GM12875 (cell line): ENCODE results near the gene ABCA2.

ENCODE experiments used
- H3K4me3 ChIP-seq: one replicate; pipeline ENCODE4 v1.5.1; 2011; ENCODE audit warnings: low read depth, low read length, control low read depth
- TF ChIP-seq, protein P1 (sequence below): IDR thresholded peaks from 2 replicates; pipeline ENCODE4 v1.5.1; 2011; ENCODE audit warnings: low read depth, mild to moderate bottlenecking, control low read depth, inconsistent platforms, low read length, moderate library complexity, borderline replicate concordance; ENCODE audit not compliant: insufficient read depth

The ABCA2 gene

DNA sequence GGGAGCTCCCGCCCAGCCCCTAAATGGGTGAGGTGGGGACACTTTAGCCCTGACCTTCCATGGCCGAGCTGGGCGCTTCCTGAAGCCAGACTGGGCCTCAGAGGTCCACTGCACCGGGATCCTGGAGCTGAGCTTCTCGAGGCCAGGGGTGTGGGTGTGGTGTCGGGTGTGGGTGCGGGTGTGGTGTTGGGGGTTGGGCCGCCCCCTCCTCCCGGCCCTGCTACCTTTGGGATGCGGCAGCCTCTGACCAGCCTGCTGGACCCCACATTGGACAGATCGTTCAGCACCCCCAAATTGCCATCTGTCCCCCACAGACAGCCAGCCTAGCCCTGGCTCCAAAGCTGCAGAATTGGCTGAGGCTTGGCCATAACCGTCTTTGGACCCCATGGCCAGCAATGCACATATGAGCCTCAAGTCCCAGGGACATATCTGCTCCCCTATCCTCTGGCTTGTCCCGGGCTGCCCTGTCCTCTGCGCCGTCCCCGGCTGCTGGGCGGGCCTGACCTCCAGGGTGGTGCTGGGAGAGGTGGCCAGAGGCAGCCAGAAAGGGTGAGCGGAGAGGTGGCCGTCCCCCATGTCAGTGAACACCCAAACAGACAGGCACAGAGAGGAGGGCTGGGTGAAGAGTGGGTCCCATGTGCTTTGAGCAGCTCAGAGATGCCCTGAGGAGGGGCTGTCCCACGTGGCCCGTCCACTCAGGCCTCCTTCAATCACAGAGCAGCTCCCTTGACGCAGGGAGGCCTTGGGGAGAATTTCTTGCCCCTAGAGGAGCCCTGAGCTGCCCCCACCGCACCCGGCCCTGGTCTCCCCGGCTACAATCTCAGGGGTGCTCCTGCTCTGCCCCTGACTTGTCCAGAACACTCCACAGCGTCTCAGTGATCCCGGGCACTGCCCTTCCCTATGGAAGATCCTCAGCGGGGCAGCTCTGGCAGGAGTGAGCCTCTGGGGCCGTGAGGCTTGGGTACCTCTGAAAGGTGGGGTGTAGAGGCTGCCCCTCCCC, 54.1 kb downstream of the ABCA2 start:
- H3K4me3 ChIP-seq, result no peak overlapping the region

DNA sequence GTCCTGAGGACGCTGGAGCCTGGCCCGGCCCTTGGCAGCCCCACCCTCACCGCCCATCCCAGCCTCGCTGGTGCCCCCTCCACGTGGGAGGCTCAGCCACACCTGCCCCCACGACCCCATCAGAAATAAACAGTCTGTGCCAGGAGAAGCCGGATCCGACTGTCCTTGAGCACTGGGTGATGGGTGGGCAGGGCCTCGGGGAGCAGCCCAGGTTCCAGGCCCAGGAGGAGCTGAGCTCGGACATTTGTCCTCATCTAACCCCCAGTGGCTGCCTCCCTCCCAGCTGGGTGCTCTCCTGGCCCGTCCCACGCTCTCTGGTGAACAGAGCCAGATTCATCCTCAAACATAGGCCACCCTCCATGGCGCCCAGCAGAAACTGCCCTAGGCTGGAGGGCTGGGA, 55.3 kb downstream of the ABCA2 start:
- no peak overlapping the region for H3K4me3 ChIP-seq
- TF ChIP-seq, protein P1, sequence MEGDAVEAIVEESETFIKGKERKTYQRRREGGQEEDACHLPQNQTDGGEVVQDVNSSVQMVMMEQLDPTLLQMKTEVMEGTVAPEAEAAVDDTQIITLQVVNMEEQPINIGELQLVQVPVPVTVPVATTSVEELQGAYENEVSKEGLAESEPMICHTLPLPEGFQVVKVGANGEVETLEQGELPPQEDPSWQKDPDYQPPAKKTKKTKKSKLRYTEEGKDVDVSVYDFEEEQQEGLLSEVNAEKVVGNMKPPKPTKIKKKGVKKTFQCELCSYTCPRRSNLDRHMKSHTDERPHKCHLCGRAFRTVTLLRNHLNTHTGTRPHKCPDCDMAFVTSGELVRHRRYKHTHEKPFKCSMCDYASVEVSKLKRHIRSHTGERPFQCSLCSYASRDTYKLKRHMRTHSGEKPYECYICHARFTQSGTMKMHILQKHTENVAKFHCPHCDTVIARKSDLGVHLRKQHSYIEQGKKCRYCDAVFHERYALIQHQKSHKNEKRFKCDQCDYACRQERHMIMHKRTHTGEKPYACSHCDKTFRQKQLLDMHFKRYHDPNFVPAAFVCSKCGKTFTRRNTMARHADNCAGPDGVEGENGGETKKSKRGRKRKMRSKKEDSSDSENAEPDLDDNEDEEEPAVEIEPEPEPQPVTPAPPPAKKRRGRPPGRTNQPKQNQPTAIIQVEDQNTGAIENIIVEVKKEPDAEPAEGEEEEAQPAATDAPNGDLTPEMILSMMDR, result no peak

More for the DNA sequence above, 54.1 kb downstream of the ABCA2 start:
- TF ChIP-seq, protein P1, result no peak

DNA sequence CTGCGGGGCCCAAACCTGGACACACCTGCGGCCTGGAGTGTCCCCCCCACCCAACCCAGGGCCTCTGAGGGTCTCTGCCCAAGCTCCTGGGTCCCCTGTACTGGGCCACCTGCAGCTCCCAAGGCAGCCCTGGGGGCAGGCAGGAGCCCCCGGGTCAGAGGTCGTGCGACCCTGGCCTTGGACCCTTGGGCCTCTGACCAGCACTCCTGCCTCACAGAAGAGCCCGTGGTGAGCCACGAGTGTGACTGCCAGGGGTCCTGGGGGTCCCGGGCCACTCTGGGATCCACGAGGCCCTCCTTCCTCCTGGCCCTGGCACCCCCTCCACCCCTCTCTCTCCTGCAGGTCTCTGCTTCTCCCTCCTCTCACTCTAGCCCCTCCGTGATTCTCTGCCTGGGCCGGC, 55.7 kb downstream of the ABCA2 start:
- no peak overlapping the region for H3K4me3 ChIP-seq
- TF ChIP-seq, protein P1, result no peak

DNA sequence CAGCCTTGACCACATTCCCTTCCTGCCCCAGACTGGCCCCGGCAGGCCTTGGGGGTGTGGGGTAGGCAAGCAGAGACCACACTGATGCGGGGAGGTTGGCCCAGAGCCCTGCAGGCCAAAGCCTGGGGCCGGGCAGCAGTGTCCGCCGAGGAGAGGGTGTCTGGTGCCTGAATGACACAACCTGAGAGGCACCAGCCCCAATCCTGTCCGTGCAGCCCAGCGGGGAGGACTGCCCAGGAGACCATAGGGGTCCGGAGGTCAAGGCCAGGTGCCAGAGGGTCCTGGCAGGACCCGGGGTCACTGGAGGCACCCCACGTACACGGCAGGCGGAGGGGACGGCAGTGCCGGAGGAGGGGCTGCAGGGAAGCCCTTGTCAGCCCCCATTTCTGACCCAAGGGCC, 56.3 kb downstream of the ABCA2 start:
- TF ChIP-seq, protein P1, result no peak
- no peak overlapping the region for H3K4me3 ChIP-seq

DNA sequence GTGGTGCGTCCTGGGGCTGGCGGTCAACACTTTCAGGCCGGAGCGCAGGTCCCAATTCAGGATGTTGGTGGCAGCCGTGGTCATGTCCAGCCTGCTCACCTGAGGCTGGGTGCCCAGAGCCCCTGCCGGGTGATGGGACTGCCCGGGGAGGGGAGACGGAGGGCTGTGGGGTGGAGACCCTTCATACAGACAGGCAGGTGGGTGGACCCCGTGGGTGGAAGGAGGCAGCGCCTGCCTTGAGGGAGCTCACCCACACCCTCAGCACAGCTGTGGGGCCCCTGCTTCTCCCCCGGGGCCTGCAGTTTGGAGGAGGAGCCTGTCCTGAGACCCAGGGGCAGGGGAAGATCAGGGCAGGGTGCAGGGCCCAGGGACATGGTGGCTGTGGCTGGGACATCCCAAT, 57.7 kb downstream of the ABCA2 start:
- TF ChIP-seq, protein P1, result no peak

DNA sequence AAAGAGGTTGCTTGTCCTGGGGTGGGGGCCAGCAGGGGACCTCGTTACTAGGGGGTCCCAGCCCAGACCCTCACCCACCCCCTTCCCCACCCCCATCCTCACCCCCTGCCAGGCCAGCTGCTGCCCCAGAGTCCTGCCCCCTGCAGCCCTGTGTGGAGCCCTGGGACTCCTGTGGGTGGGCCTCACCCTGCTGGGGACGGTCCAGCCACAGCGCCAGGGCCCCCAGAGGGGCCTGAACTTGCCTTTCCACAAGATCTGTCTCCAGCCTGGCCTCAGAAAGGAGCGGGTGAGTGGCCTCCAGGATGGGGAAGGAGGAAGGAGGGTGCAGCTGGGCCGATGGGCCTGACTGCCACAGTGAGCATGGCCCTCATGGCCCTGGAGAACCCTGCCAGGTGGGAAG, 58.3 kb downstream of the ABCA2 start:
- no peak overlapping the region for H3K4me3 ChIP-seq
- TF ChIP-seq, protein P1, result no peak

More for the DNA sequence above, 57.7 kb downstream of the ABCA2 start:
- no peak overlapping the region for H3K4me3 ChIP-seq

DNA sequence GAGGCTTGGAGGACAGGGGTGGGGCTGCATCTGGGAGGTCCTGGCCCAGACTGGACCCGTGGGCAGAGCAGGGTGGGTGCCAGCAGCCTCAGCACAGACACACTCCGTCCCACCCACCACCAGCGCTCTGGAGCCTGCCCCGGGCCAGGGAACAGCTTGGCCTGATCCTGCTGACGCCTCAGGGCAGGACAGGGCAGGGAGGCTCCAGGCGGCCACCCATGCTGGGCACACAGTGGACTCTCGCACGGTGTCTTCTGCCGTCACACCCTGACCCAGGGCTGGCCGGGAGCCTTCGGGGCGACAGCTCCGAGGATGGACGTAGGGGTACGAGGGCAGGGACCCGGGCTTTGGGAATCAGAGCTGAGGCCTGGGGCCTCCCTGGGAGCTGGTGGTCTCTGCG, 58.9 kb downstream of the ABCA2 start:
- no peak overlapping the region for H3K4me3 ChIP-seq
- TF ChIP-seq, protein P1, result no peak
